A549 (cell line): ENCODE measurements around the gene RTP1.

Experiments used
- POLR2A ChIP-seq: IDR thresholded peaks from 2 replicates; pipeline ENCODE4 v1.6.1; 2012; ENCODE audit warnings: mild to moderate bottlenecking, low read length
- ZFP36 ChIP-seq: fragments of 450-650 bp; IDR thresholded peaks from 2 replicates; pipeline ENCODE4 v1.6.1; 2014; ENCODE audit warnings: borderline replicate concordance; ENCODE audit not compliant: partially characterized antibody

DNA sequence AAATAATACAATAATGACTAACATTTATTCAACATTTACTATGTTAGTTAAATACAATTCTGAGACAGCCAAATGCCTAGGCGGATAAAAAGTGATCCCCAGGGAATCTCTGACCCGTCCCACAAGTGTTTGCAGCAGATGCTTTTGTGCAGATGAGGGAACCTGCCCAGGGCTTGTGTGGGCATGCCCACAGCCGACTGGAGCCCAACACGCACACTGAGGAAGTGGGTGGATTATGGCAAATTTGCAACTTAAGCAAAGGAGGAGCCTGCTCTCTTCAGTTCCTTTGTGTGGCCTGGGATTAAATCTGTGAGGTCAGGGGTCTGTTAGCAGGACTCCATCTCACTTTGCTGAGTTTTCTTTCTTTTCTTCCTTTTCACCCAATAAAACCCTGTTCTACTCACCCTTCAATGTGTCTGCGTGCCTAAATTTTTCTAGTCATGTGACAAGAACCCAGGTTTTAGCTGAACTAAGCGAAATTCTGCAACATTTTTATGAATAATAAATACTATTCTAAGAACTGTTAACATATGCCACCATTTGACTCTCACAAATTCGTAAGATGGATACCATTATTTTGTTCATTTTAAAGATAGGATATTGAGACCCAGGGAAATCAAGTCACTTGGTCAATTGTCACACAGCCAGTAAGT is 13.9 kb upstream of the RTP1 start:
- no peak for TF ChIP-seq ZFP36
- no peak for TF ChIP-seq POLR2A
